MM.1S (cell line): ENCODE measurements around the gene ERC2.

Source experiments
- EZH2 ChIP-seq: fragments of 300-600 bp; sonication (generic); optimal IDR thresholded peaks from 2 replicates; pipeline ENCODE3; 2017; ENCODE audit warnings: low read depth, mild to moderate bottlenecking, antibody characterized with exemption, low read length, mixed read lengths
- TF ChIP-seq, protein P1 (sequence below): fragments of 300-600 bp; sonication (generic); IDR thresholded peaks from 2 replicates; pipeline ENCODE4 v1.5.1; 2016; ENCODE audit warnings: antibody characterized with exemption, low read length, mixed read lengths

DNA sequence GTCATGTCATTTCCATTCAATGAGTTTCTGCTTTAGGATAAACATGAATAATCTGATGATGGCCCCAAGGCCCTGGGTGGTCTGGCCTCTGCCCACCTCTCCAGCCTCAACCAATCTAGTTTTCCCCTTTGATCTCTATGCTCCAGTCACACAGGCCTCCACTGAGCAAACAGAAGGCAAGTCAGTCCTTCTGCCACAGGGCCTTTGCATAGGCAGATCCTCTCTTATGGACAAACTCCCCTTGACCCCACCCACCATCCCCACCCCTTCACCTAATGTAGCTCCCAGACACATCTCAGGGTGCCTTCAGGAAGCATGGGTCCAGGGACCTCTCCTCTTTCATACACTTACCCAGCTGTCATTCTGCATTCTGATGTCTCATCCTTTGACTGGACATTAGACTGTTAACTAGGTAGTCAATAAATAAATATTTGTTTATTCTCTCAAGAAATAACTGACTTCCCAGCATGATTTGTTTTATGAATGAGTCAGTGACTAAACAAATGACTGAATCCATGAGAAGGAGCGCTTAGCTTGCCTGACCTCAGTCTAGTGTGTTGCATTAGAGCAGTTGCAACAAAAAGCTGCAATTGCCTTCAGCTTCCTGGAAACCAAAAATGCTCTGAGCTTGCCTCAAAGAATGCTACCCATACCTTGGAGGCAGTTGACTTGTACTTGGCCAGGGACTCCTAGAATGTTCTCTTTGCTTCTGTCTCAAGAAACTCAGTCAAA, 594.6 kb downstream of the ERC2 start:
- TF ChIP-seq, protein P1, sequence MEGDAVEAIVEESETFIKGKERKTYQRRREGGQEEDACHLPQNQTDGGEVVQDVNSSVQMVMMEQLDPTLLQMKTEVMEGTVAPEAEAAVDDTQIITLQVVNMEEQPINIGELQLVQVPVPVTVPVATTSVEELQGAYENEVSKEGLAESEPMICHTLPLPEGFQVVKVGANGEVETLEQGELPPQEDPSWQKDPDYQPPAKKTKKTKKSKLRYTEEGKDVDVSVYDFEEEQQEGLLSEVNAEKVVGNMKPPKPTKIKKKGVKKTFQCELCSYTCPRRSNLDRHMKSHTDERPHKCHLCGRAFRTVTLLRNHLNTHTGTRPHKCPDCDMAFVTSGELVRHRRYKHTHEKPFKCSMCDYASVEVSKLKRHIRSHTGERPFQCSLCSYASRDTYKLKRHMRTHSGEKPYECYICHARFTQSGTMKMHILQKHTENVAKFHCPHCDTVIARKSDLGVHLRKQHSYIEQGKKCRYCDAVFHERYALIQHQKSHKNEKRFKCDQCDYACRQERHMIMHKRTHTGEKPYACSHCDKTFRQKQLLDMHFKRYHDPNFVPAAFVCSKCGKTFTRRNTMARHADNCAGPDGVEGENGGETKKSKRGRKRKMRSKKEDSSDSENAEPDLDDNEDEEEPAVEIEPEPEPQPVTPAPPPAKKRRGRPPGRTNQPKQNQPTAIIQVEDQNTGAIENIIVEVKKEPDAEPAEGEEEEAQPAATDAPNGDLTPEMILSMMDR: no peak
- no peak for TF ChIP-seq EZH2
